Mesendoderm (in vitro differentiated cells): ENCODE measurements around the gene WNK2.

ENCODE experiments used
- DNase-seq: peaks from one replicate; pipeline ENCODE4 v3.0.0; 2013
- H2AK5ac ChIP-seq: 2 replicates; pipeline ENCODE4 v1.6.1; 2013; ENCODE audit warnings: low read length, inconsistent platforms
- H2BK120ac ChIP-seq: 2 replicates; pipeline ENCODE4 v1.6.1; 2013; ENCODE audit warnings: low read depth, mild to moderate bottlenecking, low read length, moderate library complexity, mixed read lengths
- H2BK15ac ChIP-seq: replicated peaks from 2 replicates; pipeline ENCODE4 v1.6.1; 2013; ENCODE audit warnings: low read depth, mild to moderate bottlenecking, moderate library complexity
- H2BK5ac ChIP-seq: 2 replicates; pipeline ENCODE4 v1.6.1; 2013; ENCODE audit warnings: low read length, inconsistent platforms
- H3K18ac ChIP-seq: 2 replicates; pipeline ENCODE4 v1.6.1; 2013; ENCODE audit warnings: mild to moderate bottlenecking, low read length, mixed read lengths
- H3K23ac ChIP-seq: one replicate; pipeline ENCODE4 v1.6.1; 2013; ENCODE audit warnings: low read length
- H3K27ac ChIP-seq: 2 replicates; pipeline ENCODE4 v1.5.1; 2013; ENCODE audit warnings: low read depth, mild to moderate bottlenecking, inconsistent platforms, low read length, moderate library complexity
- H3K27me3 ChIP-seq: 2 replicates; pipeline ENCODE4 v1.6.1; 2013; ENCODE audit warnings: low read length, control low read depth, mild to moderate bottlenecking, inconsistent platforms; ENCODE audit not compliant: insufficient read depth, poor library complexity
- H3K36me3 ChIP-seq: 2 replicates; pipeline ENCODE4 v1.6.1; 2013; ENCODE audit warnings: low read length, inconsistent platforms; ENCODE audit not compliant: control insufficient read depth, insufficient read depth
- H3K4ac ChIP-seq: one replicate; pipeline ENCODE4 v1.6.1; 2013; ENCODE audit warnings: low read depth, mild to moderate bottlenecking, low read length, moderate library complexity
- H3K4me1 ChIP-seq: 2 replicates; pipeline ENCODE4 v1.6.1; 2013; ENCODE audit warnings: low read depth, low read length, inconsistent platforms; ENCODE audit not compliant: control insufficient read depth
- H3K4me2 ChIP-seq: 2 replicates; pipeline ENCODE4 v1.6.1; 2013; ENCODE audit warnings: low read length
- H3K4me3 ChIP-seq: 2 replicates; pipeline ENCODE4 v1.5.1; 2013; ENCODE audit warnings: mild to moderate bottlenecking, low read length
- H3K56ac ChIP-seq: one replicate; pipeline ENCODE4 v1.6.1; 2013; ENCODE audit warnings: low read length
- H3K79me1 ChIP-seq: 2 replicates; pipeline ENCODE4 v1.6.1; 2013; ENCODE audit warnings: low read length, inconsistent platforms
- H3K79me2 ChIP-seq: 2 replicates; pipeline ENCODE4 v1.6.1; 2013; ENCODE audit warnings: mild to moderate bottlenecking, low read length; ENCODE audit not compliant: control insufficient read depth, insufficient read depth
- H3K9ac ChIP-seq: 2 replicates; pipeline ENCODE4 v1.6.1; 2013; ENCODE audit warnings: low read length, inconsistent platforms
- H4K5ac ChIP-seq: one replicate; pipeline ENCODE4 v1.6.1; 2013; ENCODE audit warnings: low read length
- H4K8ac ChIP-seq: one replicate; pipeline ENCODE4 v1.6.1; 2013; ENCODE audit warnings: low read depth, mild to moderate bottlenecking, control low read depth, low read length, moderate library complexity
- WGBS: extraction: QIAGEN DNeasy Blood & Tissue Kit; methylation state at CpG from one replicate; pipeline ENCODE4 v1.1.7; 2013; ENCODE audit warnings: low lambda C conversion rate, missing lambda C conversion rate; ENCODE audit not compliant: insufficient coverage; ENCODE audit errors: extremely low coverage; 5-methylcytosine and 5-hydroxymethylcytosine counted together

WNK2 gene

DNA sequence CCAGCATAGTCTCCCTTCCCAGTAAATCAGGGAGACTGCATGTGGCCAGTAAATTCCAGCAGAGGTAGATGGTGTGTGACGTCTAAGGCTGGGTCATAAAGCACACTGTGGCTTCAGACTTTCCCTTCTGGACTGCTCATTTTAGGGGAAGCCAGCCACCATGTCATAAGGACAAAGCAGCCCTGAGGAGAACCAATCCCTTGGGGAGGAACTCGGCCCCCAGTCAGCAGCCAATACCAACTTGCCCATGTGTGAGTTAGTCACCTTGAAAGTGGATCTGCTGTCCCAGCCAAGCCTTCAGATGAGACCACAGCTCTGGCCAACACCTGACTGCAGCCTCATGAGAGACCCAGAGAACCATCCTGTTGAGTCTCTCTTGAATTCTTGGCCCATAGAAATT, 35.2 kb upstream of the WNK2 start:
- WGBS, result no CpG with 5 or more reads among the region's 2 CpGs
- Histone ChIP-seq H3K27ac (no peak overlapping the region), H3K18ac (no peak overlapping the region), H3K23ac (no peak overlapping the region), H3K4me3 (no peak overlapping the region), H3K79me2 (no peaks in the 10 kb centered on the region), H2BK120ac (no peak overlapping the region), H2BK15ac (no peak overlapping the region), H3K4me2 (no peak overlapping the region), H3K4ac (no peak overlapping the region), H3K9ac (no peak overlapping the region), H2AK5ac (no peak overlapping the region), H2BK5ac (no peak overlapping the region), H4K8ac (no peak overlapping the region), H3K79me1 (no peaks in the 10 kb centered on the region), H3K27me3 (no peaks in the 10 kb centered on the region), H3K4me1 (no peaks in the 10 kb centered on the region), H3K56ac (no peak overlapping the region), H4K5ac (no peak overlapping the region), H3K36me3 (no peaks in the 10 kb centered on the region)
- DNase-seq, result no peak

DNA sequence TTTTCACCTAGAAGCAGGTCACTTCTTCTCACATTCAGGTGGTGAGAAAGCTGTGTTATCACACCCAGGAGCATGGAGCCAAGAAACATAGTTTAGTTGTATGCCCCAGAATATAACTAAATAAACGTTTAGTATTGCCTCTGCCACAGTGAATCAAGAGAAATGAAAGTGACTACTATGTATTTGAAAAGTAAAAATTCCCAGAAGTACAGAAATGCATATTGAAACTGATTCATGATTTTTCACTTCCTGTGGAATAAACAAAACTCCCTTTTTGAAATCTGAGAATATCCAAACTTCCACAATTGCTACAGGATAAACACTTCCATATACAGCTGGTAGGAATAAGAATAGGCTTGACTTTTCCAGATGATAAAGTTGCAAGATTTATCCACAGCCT, 34.6 kb upstream of the WNK2 start:
- no peak overlapping the region for H3K56ac ChIP-seq
- H2BK120ac ChIP-seq, result no peak overlapping the region
- no peaks in the 10 kb centered on the region for H3K79me1 ChIP-seq
- no peak overlapping the region for H2BK15ac ChIP-seq
- H2BK5ac ChIP-seq, result no peak overlapping the region
- H2AK5ac ChIP-seq, result no peak overlapping the region
- H4K5ac ChIP-seq, result no peak overlapping the region
- no peak for DNase-seq
- no peak overlapping the region for H3K23ac ChIP-seq
- H3K4me2 ChIP-seq, result no peak overlapping the region
- no peak overlapping the region for H3K4me3 ChIP-seq
- no peak overlapping the region for H3K27ac ChIP-seq
- H3K9ac ChIP-seq, result no peak overlapping the region
- no CpG with 5 or more reads among the region's 1 CpG for WGBS
- no peaks in the 10 kb centered on the region for H3K27me3 ChIP-seq
- no peaks in the 10 kb centered on the region for H3K4me1 ChIP-seq
- no peaks in the 10 kb centered on the region for H3K36me3 ChIP-seq
- H4K8ac ChIP-seq, result no peak overlapping the region
- H3K18ac ChIP-seq, result no peak overlapping the region
- no peaks in the 10 kb centered on the region for H3K79me2 ChIP-seq
- H3K4ac ChIP-seq, result no peak overlapping the region

DNA sequence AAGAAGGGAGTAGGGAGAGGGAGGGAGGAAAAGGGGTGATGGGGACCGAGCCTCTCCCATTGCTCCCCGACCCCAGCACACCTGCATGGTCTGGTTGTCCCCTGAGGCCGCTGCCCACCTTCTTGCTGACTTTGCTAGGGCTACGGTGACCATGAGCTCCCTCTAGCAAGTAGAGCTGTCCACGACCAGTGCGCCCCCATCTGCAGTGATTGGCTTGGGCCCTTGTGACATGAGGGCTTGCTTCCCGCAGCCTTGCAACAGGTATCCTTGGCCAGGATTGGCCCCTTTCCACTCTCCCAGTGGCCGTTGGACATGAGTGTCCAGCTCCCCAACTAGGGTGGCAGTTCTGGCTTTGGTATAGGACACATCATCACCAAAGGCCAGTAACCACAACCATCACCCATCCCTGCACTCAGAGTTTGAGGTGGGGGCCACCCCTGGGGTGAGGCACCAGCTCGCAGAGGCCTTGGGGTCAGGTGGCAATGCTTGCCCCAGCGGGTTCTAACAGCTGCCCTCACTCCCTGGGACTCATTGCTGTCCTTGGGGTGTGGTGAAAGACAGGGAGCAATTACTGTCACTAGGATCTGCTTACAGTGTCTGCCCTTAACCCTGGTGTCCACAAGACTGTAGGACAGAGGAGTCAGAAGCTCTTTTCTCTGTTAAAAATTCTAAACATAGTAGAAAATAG, 32.7 kb upstream of the WNK2 start:
- no peaks in the 10 kb centered on the region for H3K79me2 ChIP-seq
- H4K5ac ChIP-seq, result no peak overlapping the region
- no peak overlapping the region for H3K4ac ChIP-seq
- H3K79me1 ChIP-seq, result no peaks in the 10 kb centered on the region
- no CpG with 5 or more reads among the region's 10 CpGs for WGBS
- no peak overlapping the region for H3K27ac ChIP-seq
- no peak overlapping the region for H2BK5ac ChIP-seq
- H2AK5ac ChIP-seq, result no peak overlapping the region
- H2BK15ac ChIP-seq, result no peak overlapping the region
- peak; percentile 22 for DNase-seq
- no peak overlapping the region for H3K4me2 ChIP-seq
- H3K56ac ChIP-seq, result no peak overlapping the region
- H3K36me3 ChIP-seq, result no peaks in the 10 kb centered on the region
- H3K4me1 ChIP-seq, result no peaks in the 10 kb centered on the region
- no peaks in the 10 kb centered on the region for H3K27me3 ChIP-seq
- no peak overlapping the region for H3K9ac ChIP-seq
- H3K23ac ChIP-seq, result no peak overlapping the region
- H4K8ac ChIP-seq, result no peak overlapping the region
- H3K4me3 ChIP-seq, result no peak overlapping the region
- H2BK120ac ChIP-seq, result no peak overlapping the region
- H3K18ac ChIP-seq, result no peak overlapping the region

DNA sequence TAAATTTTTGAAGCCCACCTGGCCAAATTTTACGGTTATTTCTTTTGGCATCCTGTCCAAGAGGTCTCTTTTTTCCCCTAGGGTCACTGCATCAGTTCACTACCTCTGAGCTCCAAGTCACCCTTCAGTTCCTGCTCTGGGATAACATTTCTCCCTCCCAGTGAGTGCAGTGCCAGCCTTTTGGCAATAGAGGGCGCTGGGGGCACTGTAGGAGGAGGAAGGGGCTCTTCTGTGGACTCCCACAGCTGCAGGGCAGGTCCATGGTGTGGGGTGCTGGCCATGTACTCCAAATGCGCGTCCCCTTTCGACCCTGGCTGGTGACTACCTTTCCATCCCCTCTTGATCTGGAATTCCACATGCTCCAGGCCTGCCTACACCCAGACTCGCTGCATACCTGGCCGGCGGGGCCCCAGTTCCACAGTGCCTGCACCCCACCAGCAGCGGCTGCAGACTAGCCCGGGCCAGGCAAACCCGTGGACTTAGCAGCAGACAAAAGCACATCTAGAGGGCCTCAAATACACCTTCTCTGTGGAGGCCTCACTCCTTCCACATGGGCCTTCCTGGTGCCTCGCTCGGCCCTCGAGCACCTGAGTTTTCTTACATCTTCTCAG, 29.5 kb upstream of the WNK2 start:
- no peak overlapping the region for H2BK120ac ChIP-seq
- H2BK5ac ChIP-seq, result no peak overlapping the region
- H3K27ac ChIP-seq, result no peak overlapping the region
- peak; percentile 75 for DNase-seq
- no peak overlapping the region for H4K8ac ChIP-seq
- no peak overlapping the region for H3K4me3 ChIP-seq
- no peaks in the 10 kb centered on the region for H3K79me2 ChIP-seq
- H2AK5ac ChIP-seq, result no peak overlapping the region
- H3K56ac ChIP-seq, result no peak overlapping the region
- H3K23ac ChIP-seq, result no peak overlapping the region
- H3K4me1 ChIP-seq, result no peaks in the 10 kb centered on the region
- H3K36me3 ChIP-seq, result no peaks in the 10 kb centered on the region
- no peak overlapping the region for H3K4me2 ChIP-seq
- no peaks in the 10 kb centered on the region for H3K79me1 ChIP-seq
- H3K9ac ChIP-seq, result no peak overlapping the region
- no peak overlapping the region for H3K18ac ChIP-seq
- H2BK15ac ChIP-seq, result no peak overlapping the region
- H3K27me3 ChIP-seq, result no peaks in the 10 kb centered on the region
- no CpG with 5 or more reads among the region's 14 CpGs for WGBS
- H4K5ac ChIP-seq, result no peak overlapping the region
- H3K4ac ChIP-seq, result no peak overlapping the region

DNA sequence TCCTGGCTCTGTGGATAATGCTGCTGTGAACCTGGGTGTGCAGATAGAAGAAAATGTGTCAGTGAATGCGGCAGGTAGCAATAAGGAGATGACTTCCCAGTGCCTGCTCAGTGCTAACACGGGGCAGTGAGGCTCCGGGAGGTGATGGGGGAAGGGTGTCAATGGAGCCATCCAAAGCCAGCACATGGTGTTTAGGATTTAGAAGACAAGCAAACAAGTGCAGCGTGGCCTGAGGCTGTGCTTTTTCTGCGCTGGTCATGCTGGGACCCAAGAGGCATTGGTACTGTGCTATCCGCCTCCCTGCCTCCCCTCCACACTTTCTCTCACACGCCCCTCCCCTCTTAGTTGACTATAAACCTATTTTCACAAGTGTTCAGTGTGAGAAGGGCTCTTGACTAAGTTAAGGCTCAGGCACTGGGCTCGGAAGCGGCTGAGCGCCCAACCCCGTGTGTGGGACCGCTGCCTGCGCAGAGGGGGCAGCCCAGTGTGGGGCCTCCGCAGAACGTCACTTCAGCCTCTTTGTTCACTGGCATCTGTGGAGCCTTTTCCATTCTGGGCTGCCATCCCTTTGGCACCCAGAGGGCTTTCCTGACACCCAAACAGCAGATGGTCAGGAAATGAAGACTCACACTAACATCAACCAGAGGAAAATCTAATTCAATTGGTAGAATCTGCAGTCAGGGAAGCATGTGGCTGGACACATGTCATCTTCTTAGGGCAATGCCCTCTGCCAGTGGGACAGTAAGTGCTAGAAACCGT, 28.0 kb upstream of the WNK2 start:
- WGBS, result no CpG with 5 or more reads among the region's 16 CpGs
- Histone ChIP-seq H3K23ac (no peak overlapping the region), H3K79me2 (no peaks in the 10 kb centered on the region), H2BK15ac (no peak overlapping the region), H3K4ac (no peak overlapping the region), H4K5ac (no peak overlapping the region), H2BK5ac (no peak overlapping the region), H4K8ac (no peak overlapping the region), H3K4me3 (no peak overlapping the region), H3K18ac (no peak overlapping the region), H2AK5ac (no peak overlapping the region), H3K4me2 (no peak overlapping the region), H3K27ac (no peak overlapping the region), H3K56ac (no peak overlapping the region), H3K79me1 (no peaks in the 10 kb centered on the region), H2BK120ac (no peak overlapping the region), H3K4me1 (no peaks in the 10 kb centered on the region), H3K9ac (no peak overlapping the region), H3K27me3 (no peaks in the 10 kb centered on the region), H3K36me3 (no peaks in the 10 kb centered on the region)
- no peak for DNase-seq
